Uterus (tissue), 4 donors: Measurements from ENCODE around the gene RANBP17. TPM values are rescaled to one million over a fixed set of nuclear protein-coding genes. Genes with fewer than 3 reads are reported as not detected.
"Not testable (repeated sequence)": the region's sequence is repeated elsewhere in the genome, so short reads cannot be mapped to it uniquely, and the experiment has no call there.

Experiments
- DNase-seq, 2 donors: peaks; one replicate each; pipeline ENCODE4 v3.0.0-alpha.2; 2019 to 2020
- H3K27ac ChIP-seq, 2 donors: fragments of 200-600 bp; sonication (generic); 1 replicate in 1 of 2; 2 replicates in 1 of 2; pipeline ENCODE4 v1.5.1; 2016 to 2018
- H3K27me3 ChIP-seq, 2 donors: fragments of 200-600 bp; sonication (generic); one replicate each; pipeline ENCODE4 v1.5.1; 2018 to 2019; ENCODE audit warnings: control low read depth in 1 of 2
- H3K36me3 ChIP-seq, 2 donors: fragments of 200-600 bp; sonication (generic); one replicate each; pipeline ENCODE4 v1.5.1; 2019; ENCODE audit warnings: control low read depth in 1 of 2
- H3K4me1 ChIP-seq, 2 donors: fragments of 200-600 bp; sonication (generic); one replicate each; pipeline ENCODE4 v1.5.1; 2018 to 2019; ENCODE audit warnings: control low read depth in 1 of 2
- H3K4me3 ChIP-seq, 2 donors: fragments of 200-600 bp; sonication (generic); 1 replicate in 1 of 2; 2 replicates in 1 of 2; pipeline ENCODE4 v1.5.1; 2018 to 2019; ENCODE audit warnings: mild to moderate bottlenecking in 1 of 2
- H3K9me3 ChIP-seq, 2 donors: fragments of 200-600 bp; sonication (generic); one replicate each; pipeline ENCODE4 v1.5.1; 2019; ENCODE audit warnings: control low read depth in 1 of 2
- POLR2A ChIP-seq, 2 donors: fragments of 450-650 bp; IDR thresholded peaks; one replicate each; pipeline ENCODE4 v1.6.1; 2016; ENCODE audit warnings: antibody characterized with exemption in 2 of 2, mild to moderate bottlenecking in 1 of 2, moderate library complexity in 1 of 2
- intact Hi-C: fragments of 100-400 bp; cut with DNase I; formaldehyde crosslinking; loops from one replicate; pipeline ENCODE4 v1.15.1; 2023; ENCODE audit warnings: low total_unique reads
- total RNA-seq, 4 donors: library from RNA; depleted of rRNA in 3 of 4; stranded (reverse); fragments of >200 nt in 3 of 4; gene quantifications; one replicate each; pipeline versions ENCODE4 v1.1.0 to v1.2.4, GENCODE V29; 2014 to 2023
- TF ChIP-seq, protein P1 (sequence below), 4 experiments: fragments of 200-600 bp in 2 of 4; fragments of 450-650 bp in 2 of 4; sonication (generic) in 2 of 4; IDR thresholded peaks; one replicate each; pipeline ENCODE4 v1.5.1; 2016 to 2019; ENCODE audit warnings: antibody characterized with exemption in 4 of 4, mild to moderate bottlenecking in 2 of 4, moderate library complexity in 1 of 4
- donor health status: DM: yes; HTN: yes; CAD: no.

Gene RANBP17
- total RNA-seq, 4 donors from 2014 or later = 1.8 to 72.8 (median 7.6) TPM

DNA sequence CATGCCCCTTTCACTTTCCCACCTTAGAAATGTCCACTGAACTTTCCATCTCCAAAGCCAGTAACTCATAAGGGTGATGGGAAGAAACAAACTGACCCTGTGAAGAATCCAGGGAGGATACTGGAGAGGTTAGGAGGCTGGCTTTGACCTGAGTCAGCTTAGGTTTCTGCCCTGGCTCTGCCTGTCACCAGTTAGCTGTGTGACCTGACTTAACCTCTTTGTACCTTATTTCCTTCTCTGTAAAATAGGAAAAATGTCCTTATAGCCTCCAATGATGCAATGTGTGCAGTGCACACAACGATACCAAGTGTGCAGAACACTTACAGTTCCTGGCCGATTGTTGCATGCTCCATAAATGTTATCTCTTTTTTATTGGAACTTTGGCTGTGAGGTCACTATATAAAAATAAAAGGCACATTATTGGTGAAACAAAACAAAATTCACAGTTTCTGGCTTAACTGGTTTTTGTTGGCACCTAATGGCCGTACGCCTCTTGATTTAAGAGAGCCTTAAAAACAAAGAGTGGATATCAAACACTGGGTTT, 40.5 kb upstream of the RANBP17 start:
- H3K9me3 ChIP-seq = no peaks in the 10 kb centered on the region
- H3K27me3 ChIP-seq = no peaks in the 10 kb centered on the region
- H3K4me3 ChIP-seq = no peak overlapping the region
- H3K36me3 ChIP-seq = no peaks in the 10 kb centered on the region
- no peak for TF ChIP-seq POLR2A (IDR thresholded peaks at IDR 0.05)
- TF ChIP-seq, protein P1, sequence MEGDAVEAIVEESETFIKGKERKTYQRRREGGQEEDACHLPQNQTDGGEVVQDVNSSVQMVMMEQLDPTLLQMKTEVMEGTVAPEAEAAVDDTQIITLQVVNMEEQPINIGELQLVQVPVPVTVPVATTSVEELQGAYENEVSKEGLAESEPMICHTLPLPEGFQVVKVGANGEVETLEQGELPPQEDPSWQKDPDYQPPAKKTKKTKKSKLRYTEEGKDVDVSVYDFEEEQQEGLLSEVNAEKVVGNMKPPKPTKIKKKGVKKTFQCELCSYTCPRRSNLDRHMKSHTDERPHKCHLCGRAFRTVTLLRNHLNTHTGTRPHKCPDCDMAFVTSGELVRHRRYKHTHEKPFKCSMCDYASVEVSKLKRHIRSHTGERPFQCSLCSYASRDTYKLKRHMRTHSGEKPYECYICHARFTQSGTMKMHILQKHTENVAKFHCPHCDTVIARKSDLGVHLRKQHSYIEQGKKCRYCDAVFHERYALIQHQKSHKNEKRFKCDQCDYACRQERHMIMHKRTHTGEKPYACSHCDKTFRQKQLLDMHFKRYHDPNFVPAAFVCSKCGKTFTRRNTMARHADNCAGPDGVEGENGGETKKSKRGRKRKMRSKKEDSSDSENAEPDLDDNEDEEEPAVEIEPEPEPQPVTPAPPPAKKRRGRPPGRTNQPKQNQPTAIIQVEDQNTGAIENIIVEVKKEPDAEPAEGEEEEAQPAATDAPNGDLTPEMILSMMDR (IDR thresholded peaks at IDR 0.05) = no peak
- no peaks in the 10 kb centered on the region for H3K4me1 ChIP-seq
- intact Hi-C loops = no loop called here
- no peak for DNase-seq
- H3K27ac ChIP-seq = no peak overlapping the region

- no peak overlapping the region for H3K27ac ChIP-seq
- no peak overlapping the region for H3K4me3 ChIP-seq
- TF ChIP-seq POLR2A (IDR thresholded peaks at IDR 0.05) = no peak
- TF ChIP-seq, protein P1 (IDR thresholded peaks at IDR 0.05) = no peak
- H3K27me3 ChIP-seq = no peaks in the 10 kb centered on the region
- H3K9me3 ChIP-seq = no peaks in the 10 kb centered on the region
- no peak for DNase-seq
- no peaks in the 10 kb centered on the region for H3K4me1 ChIP-seq
- no peaks in the 10 kb centered on the region for H3K36me3 ChIP-seq
- intact Hi-C loops = no loop called here
These were observed 35.7 kb upstream of the RANBP17 start for GRCh38 chr5:170826117-170826516.

GRCh38 chr5:170832241-170832640, 29.6 kb upstream of the RANBP17 start:
- TF ChIP-seq, protein P1 (IDR thresholded peaks at IDR 0.05) = no peak
- no peak for TF ChIP-seq POLR2A (IDR thresholded peaks at IDR 0.05)
- DNase-seq = no peak
- Histone ChIP-seq H3K27me3 (no peaks in the 10 kb centered on the region), H3K9me3 (no peaks in the 10 kb centered on the region), H3K36me3 (no peaks in the 10 kb centered on the region), H3K27ac (no peak overlapping the region), H3K4me1 (no peaks in the 10 kb centered on the region), H3K4me3 (no peak overlapping the region)
- intact Hi-C loops = no loop called here

- H3K27ac ChIP-seq, intact Hi-C loops, DNase-seq, H3K9me3 ChIP-seq, H3K27me3 ChIP-seq, H3K4me1 ChIP-seq, H3K4me3 ChIP-seq, H3K36me3 ChIP-seq: not testable (repeated sequence)
These were observed 27.8 kb upstream of the RANBP17 start for GRCh38 chr5:170833981-170834380.

- no peak overlapping the region for H3K4me3 ChIP-seq
- no peak for DNase-seq
- no peaks in the 10 kb centered on the region for H3K27me3 ChIP-seq
- no peaks in the 10 kb centered on the region for H3K9me3 ChIP-seq
- intact Hi-C loops = no loop called here
- H3K27ac ChIP-seq = no peak overlapping the region
- no peaks in the 10 kb centered on the region for H3K4me1 ChIP-seq
- TF ChIP-seq POLR2A (IDR thresholded peaks at IDR 0.05) = no peak
- TF ChIP-seq, protein P1 (IDR thresholded peaks at IDR 0.05) = no peak
- no peaks in the 10 kb centered on the region for H3K36me3 ChIP-seq
These were observed 25.6 kb upstream of the RANBP17 start for GRCh38 chr5:170836226-170836625.

GRCh38 chr5:170843870-170844269, 17.9 kb upstream of the RANBP17 start:
- intact Hi-C loops = no loop called here
- DNase-seq = no peak
- no peaks in the 10 kb centered on the region for H3K9me3 ChIP-seq
- H3K36me3 ChIP-seq = no peaks in the 10 kb centered on the region
- no peaks in the 10 kb centered on the region for H3K4me1 ChIP-seq
- no peak for TF ChIP-seq POLR2A (IDR thresholded peaks at IDR 0.05)
- TF ChIP-seq, protein P1 (IDR thresholded peaks at IDR 0.05) = no peak
- H3K27me3 ChIP-seq = no peaks in the 10 kb centered on the region
- H3K4me3 ChIP-seq = no peak overlapping the region
- no peak overlapping the region for H3K27ac ChIP-seq
